IPS-18a (cell line): Measurements from ENCODE around the gene AP5Z1.

ENCODE experiments used
- H3K27ac ChIP-seq: one replicate; pipeline ENCODE4 v1.5.1; 2013; ENCODE audit warnings: low read length
- H3K27me3 ChIP-seq: one replicate; pipeline ENCODE4 v1.6.1; 2013; ENCODE audit warnings: mild to moderate bottlenecking, low read length; ENCODE audit not compliant: control insufficient read depth, insufficient read depth
- H3K36me3 ChIP-seq: one replicate; pipeline ENCODE4 v1.6.1; 2013; ENCODE audit warnings: low read depth, low read length; ENCODE audit not compliant: control insufficient read depth
- H3K4me1 ChIP-seq: one replicate; pipeline ENCODE4 v1.6.1; 2013; ENCODE audit warnings: low read depth, low read length; ENCODE audit not compliant: control insufficient read depth
- H3K4me3 ChIP-seq: one replicate; pipeline ENCODE4 v1.5.1; 2013; ENCODE audit warnings: low read length
- H3K9ac ChIP-seq: one replicate; pipeline ENCODE4 v1.6.1; 2013; ENCODE audit warnings: mild to moderate bottlenecking, low read length, moderate library complexity
- H3K9me3 ChIP-seq: one replicate; pipeline ENCODE4 v1.6.1; 2013; ENCODE audit warnings: low read depth, low read length; ENCODE audit not compliant: control insufficient read depth

The AP5Z1 gene

GRCh38 chr7:4738711-4739527 lies 36.5 kb upstream of the AP5Z1 start:
- Histone ChIP-seq H3K9ac (no peak overlapping the region), H3K4me3 (no peak overlapping the region)

GRCh38 chr7:4739528-4739992 lies 35.9 kb upstream of the AP5Z1 start:
- Histone ChIP-seq H3K4me1 (peaks cover 16% of the 10 kb centered on the region), H3K27me3 (peaks cover 31% of the 10 kb centered on the region), H3K36me3 (peaks cover 4% of the 10 kb centered on the region), H3K9me3 (no peaks in the 10 kb centered on the region), H3K27ac (no peak overlapping the region), H3K9ac (no peak overlapping the region), H3K4me3 (no peak overlapping the region)

More at GRCh38 chr7:4738711-4739527, 36.5 kb upstream of the AP5Z1 start:
- Histone ChIP-seq H3K27ac (no peak overlapping the region), H3K27me3 (peaks cover 25% of the 10 kb centered on the region), H3K36me3 (peaks cover 4% of the 10 kb centered on the region), H3K9me3 (no peaks in the 10 kb centered on the region), H3K4me1 (peaks cover 10% of the 10 kb centered on the region)

- H3K36me3 ChIP-seq, result peaks cover 4% of the 10 kb centered on the region
These were observed 34.6 kb upstream of the AP5Z1 start for GRCh38 chr7:4740796-4741195.

GRCh38 chr7:4742051-4742573 lies 33.3 kb upstream of the AP5Z1 start:
- no peak overlapping the region for H3K27ac ChIP-seq
- H3K9ac ChIP-seq, result no peak overlapping the region
- peaks cover 4% of the 10 kb centered on the region for H3K36me3 ChIP-seq
- peaks cover 32% of the 10 kb centered on the region for H3K27me3 ChIP-seq
- H3K4me1 ChIP-seq, result peaks cover 20% of the 10 kb centered on the region
- no peaks in the 10 kb centered on the region for H3K9me3 ChIP-seq
- no peak overlapping the region for H3K4me3 ChIP-seq

More at GRCh38 chr7:4740796-4741195, 34.6 kb upstream of the AP5Z1 start:
- Histone ChIP-seq H3K27ac (no peak overlapping the region), H3K4me3 (no peak overlapping the region), H3K9ac (no peak overlapping the region), H3K4me1 (peaks cover 20% of the 10 kb centered on the region), H3K9me3 (no peaks in the 10 kb centered on the region), H3K27me3 (peaks cover 32% of the 10 kb centered on the region)

GRCh38 chr7:4742852-4743251 lies 32.6 kb upstream of the AP5Z1 start:
- Histone ChIP-seq H3K9me3 (no peaks in the 10 kb centered on the region), H3K4me1 (peaks cover 20% of the 10 kb centered on the region), H3K4me3 (no peak overlapping the region), H3K9ac (no peak overlapping the region), H3K27ac (no peak overlapping the region), H3K36me3 (peaks cover 4% of the 10 kb centered on the region), H3K27me3 (peaks cover 32% of the 10 kb centered on the region)

- peak overlapping the region; percentile 81 for H3K9ac ChIP-seq
- H3K4me1 ChIP-seq, result peaks cover 10% of the 10 kb centered on the region
- peak overlapping the region; percentile 6 for H3K27ac ChIP-seq
- peak overlapping the region; percentile 68 for H3K4me3 ChIP-seq
- H3K36me3 ChIP-seq, result peaks cover 4% of the 10 kb centered on the region
- peaks cover 28% of the 10 kb centered on the region for H3K27me3 ChIP-seq
- no peaks in the 10 kb centered on the region for H3K9me3 ChIP-seq
These were observed 30.8 kb upstream of the AP5Z1 start for GRCh38 chr7:4744391-4745264.

- peak overlapping the region; percentile 1 for H3K9ac ChIP-seq
- H3K36me3 ChIP-seq, result peaks cover 4% of the 10 kb centered on the region
- peaks cover 28% of the 10 kb centered on the region for H3K27me3 ChIP-seq
- no peaks in the 10 kb centered on the region for H3K9me3 ChIP-seq
- peaks cover 10% of the 10 kb centered on the region for H3K4me1 ChIP-seq
- peak overlapping the region; percentile 68 for H3K4me3 ChIP-seq
- no peak overlapping the region for H3K27ac ChIP-seq
These were observed 30.0 kb upstream of the AP5Z1 start for GRCh38 chr7:4745265-4745919.

GRCh38 chr7:4745971-4746919 lies 29.2 kb upstream of the AP5Z1 start:
- Histone ChIP-seq H3K36me3 (peaks cover 4% of the 10 kb centered on the region), H3K4me3 (no peak overlapping the region), H3K9ac (peak overlapping the region; percentile 1), H3K27ac (no peak overlapping the region), H3K4me1 (peaks cover 10% of the 10 kb centered on the region), H3K9me3 (no peaks in the 10 kb centered on the region), H3K27me3 (peaks cover 28% of the 10 kb centered on the region)

- Histone ChIP-seq H3K27me3 (peaks cover 26% of the 10 kb centered on the region), H3K9ac (no peak overlapping the region), H3K36me3 (peaks cover 4% of the 10 kb centered on the region), H3K4me3 (no peak overlapping the region), H3K4me1 (peaks cover 10% of the 10 kb centered on the region), H3K27ac (no peak overlapping the region), H3K9me3 (no peaks in the 10 kb centered on the region)
These were observed 28.4 kb upstream of the AP5Z1 start for GRCh38 chr7:4747013-4747412.

GRCh38 chr7:4747746-4748145 lies 27.7 kb upstream of the AP5Z1 start:
- H3K27me3 ChIP-seq, result peaks cover 19% of the 10 kb centered on the region
- no peak overlapping the region for H3K4me3 ChIP-seq
- H3K36me3 ChIP-seq, result peaks cover 1% of the 10 kb centered on the region
- no peaks in the 10 kb centered on the region for H3K9me3 ChIP-seq
- H3K27ac ChIP-seq, result no peak overlapping the region
- H3K4me1 ChIP-seq, result peaks cover 10% of the 10 kb centered on the region
- no peak overlapping the region for H3K9ac ChIP-seq
